ENCODE results near the gene OR10A3. TPM values are rescaled to one million over a fixed set of nuclear protein-coding genes. Genes with fewer than 3 reads are reported as not detected.

Gene OR10A3, protein sequence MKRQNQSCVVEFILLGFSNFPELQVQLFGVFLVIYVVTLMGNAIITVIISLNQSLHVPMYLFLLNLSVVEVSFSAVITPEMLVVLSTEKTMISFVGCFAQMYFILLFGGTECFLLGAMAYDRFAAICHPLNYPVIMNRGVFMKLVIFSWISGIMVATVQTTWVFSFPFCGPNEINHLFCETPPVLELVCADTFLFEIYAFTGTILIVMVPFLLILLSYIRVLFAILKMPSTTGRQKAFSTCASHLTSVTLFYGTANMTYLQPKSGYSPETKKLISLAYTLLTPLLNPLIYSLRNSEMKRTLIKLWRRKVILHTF
- not detected in 5 replicates for total RNA-seq (2022; extraction: Qiagen RNA extraction)

GRCh38 chr11:7941608-7942007 lies at the start of gene OR10A3:
Gene OR10A3 (minus strand): TSS chr11:7941708. CDS start chr11:7939520, 2,188 bp downstream.

DNA sequence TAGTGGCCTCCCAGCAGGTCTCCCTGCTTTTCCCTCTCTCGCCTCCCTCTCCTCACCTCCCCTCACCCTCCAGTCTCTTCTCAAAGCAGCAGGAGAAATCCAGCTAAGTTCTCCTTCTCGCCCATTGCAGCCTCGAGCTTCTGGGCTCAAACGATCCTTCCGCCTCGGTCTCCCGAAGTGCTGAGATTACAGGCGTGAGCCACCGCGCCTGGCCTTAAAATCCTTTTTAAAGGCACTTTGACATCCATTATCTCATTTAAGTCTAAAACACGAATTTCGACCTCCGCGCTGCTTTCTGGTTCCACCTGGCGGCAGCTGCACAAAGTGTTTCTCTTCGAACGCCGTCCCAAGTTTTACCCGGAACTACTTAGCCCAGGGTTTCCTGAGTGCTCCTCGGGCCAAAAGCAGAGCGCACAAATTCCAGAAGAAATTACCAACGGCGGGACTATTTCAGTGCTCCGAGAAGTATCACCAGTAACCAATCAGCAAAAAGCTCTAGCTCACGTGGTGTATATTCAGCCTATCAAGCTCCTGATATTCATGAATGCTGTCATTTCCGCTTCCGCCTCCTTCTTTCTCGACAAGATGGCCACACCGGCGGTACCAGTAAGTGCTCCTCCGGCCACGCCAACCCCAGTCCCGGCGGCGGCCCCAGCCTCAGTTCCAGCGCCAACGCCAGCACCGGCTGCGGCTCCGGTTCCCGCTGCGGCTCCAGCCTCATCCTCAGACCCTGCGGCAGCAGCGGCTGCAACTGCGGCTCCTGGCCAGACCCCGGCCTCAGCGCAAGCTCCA lies 45.5 kb upstream of the OR10A3 start, which contains the start of gene EIF3F:
Gene EIF3F (plus strand): TSS at position 570 of the 792 bp plus-strand sequence. CDS start 16 bp downstream, at position 586.

GRCh38 chr11:7965386-7965785 lies 23.9 kb upstream of the OR10A3 start, which contains the start of gene NLRP10:
Gene NLRP10 (minus strand): TSS chr11:7965447. CDS start chr11:7963495, 1,952 bp downstream.

GRCh38 chr11:7931168-7931567 lies 10.3 kb downstream of the OR10A3 start, which contains the start of gene OR10A6:
Gene OR10A6 (minus strand): TSS chr11:7931268. CDS start chr11:7928662, 2,606 bp downstream.

Other genes starting within 250 kb of the OR10A3 start
- not detected in 5 replicates for gene OVCH2, start 235.2 kb downstream of the OR10A3 start, total RNA-seq (2022; extraction: Qiagen RNA extraction)
- gene OR5P2, start 144.8 kb downstream of the OR10A3 start, total RNA-seq (2022; extraction: Qiagen RNA extraction) = not detected in 5 replicates
- not detected in 5 replicates for gene OR5P3, start 110.9 kb downstream of the OR10A3 start, total RNA-seq (2022; extraction: Qiagen RNA extraction)
- gene OR10A6, start 10.4 kb downstream of the OR10A3 start, total RNA-seq (2022; extraction: Qiagen RNA extraction) = not detected in 5 replicates
- not detected in 5 replicates for gene NLRP10, start 23.7 kb upstream of the OR10A3 start, total RNA-seq (2022; extraction: Qiagen RNA extraction)
- gene EIF3F, start 45.6 kb upstream of the OR10A3 start, total RNA-seq (2022; extraction: Qiagen RNA extraction) = 292 to 328 TPM (median 321 TPM) in 5 replicates
- 5.0 to 7.4 TPM (median 6.1 TPM) in 5 replicates for gene TUB, start 139.5 kb upstream of the OR10A3 start, total RNA-seq (2022; extraction: Qiagen RNA extraction)
- gene RIC3, start 227.3 kb upstream of the OR10A3 start, total RNA-seq (2022; extraction: Qiagen RNA extraction) = 1.8 to 2.8 TPM (median 2.3 TPM) in 5 replicates